Choroid plexus epithelial cell (primary cell): ENCODE results near the gene TSNAXIP1.
A peak's percentile ranks its signal among the peaks of the same experiment; 100 is the strongest.

Experiments
- DNase-seq: peaks from one replicate; pipeline ENCODE4 v3.0.0-alpha.2; 2010; ENCODE audit warnings: low read depth
- H3K4me3 ChIP-seq: 2 replicates; pipeline ENCODE4 v1.5.1; 2011; ENCODE audit warnings: low read depth, mild to moderate bottlenecking, control low read depth, low read length, moderate library complexity
- CTCF ChIP-seq: conservative IDR thresholded peaks from 2 replicates; pipeline ENCODE4 v1.5.1; 2011; ENCODE audit warnings: low read depth, mild to moderate bottlenecking, control low read depth, inconsistent platforms, low read length, moderate library complexity

TSNAXIP1 gene

GRCh38 chr16:67842509-67843342 is 36.0 kb downstream of the TSNAXIP1 start:
- peak overlapping the region; percentile 99 for H3K4me3 ChIP-seq
- peak; percentile 69 for DNase-seq
- peak; percentile 55 for TF ChIP-seq CTCF

GRCh38 chr16:67843343-67843765 is 36.7 kb downstream of the TSNAXIP1 start:
- TF ChIP-seq CTCF = no peak
- H3K4me3 ChIP-seq = peak overlapping the region; percentile 99
- no peak for DNase-seq

- TF ChIP-seq CTCF = peak; percentile 10
- peak; percentile 61 for DNase-seq
- H3K4me3 ChIP-seq = no peak overlapping the region
Measured at GRCh38 chr16:67844497-67844896, 37.8 kb downstream of the TSNAXIP1 start.

GRCh38 chr16:67845291-67846062 is 38.8 kb downstream of the TSNAXIP1 start:
- peak overlapping the region; percentile 93 for H3K4me3 ChIP-seq
- no peak for DNase-seq
- TF ChIP-seq CTCF = no peak

GRCh38 chr16:67846063-67846319 is 39.3 kb downstream of the TSNAXIP1 start:
- no peak for DNase-seq
- TF ChIP-seq CTCF = no peak
- H3K4me3 ChIP-seq = peak overlapping the region; percentile 93

GRCh38 chr16:67846320-67847063 is 39.8 kb downstream of the TSNAXIP1 start, which contains the start of gene NUTF2:
Gene NUTF2 (plus strand): TSS chr16:67846933. CDS start chr16:67865131, 18,198 bp downstream.
- TF ChIP-seq CTCF = no peak
- peak within 1 kb of the TSS; percentile 93 for H3K4me3 ChIP-seq
- peak; percentile 92 for DNase-seq
